RKO (cell line): ENCODE results near the gene ZC3H12A.

Experiments
- DNase-seq: peaks from one replicate; pipeline ENCODE4 v3.0.0-alpha.2; 2016; ENCODE audit warnings: low spot score

Gene ZC3H12A

DNA sequence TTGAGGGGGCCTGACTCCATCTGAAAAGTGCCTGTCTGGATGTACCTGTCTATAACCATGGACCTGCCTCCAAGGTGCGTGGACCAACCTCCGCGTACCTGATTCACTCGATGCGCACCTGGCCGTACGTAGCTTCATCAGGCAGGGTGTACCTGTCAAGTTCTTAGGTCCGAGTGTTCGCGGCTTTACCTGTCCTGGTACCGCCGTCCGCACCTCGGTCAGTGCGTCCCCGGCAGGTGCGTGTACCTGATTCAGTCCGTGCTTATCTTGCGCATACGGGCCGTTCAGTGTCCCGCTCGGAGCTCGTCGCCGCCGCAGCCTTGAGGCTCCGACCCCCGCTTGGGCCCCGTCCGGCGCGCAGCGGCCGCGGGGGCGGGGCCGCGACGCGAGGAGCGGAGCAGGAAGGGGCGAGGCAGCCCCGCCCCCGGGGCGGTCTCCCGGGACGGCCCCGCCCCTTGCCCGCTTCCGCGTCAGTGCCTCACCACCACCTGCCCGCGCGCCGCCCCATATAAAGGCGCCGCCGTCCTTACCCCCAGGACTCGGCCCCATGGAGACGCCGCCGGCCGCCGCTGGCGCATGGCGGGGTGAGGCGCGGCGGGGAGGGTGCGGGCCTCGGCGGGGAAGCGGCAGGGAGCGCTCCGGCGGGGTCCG is at the start of gene ZC3H12A:
Gene ZC3H12A, plus strand, starts transcription at position 535 of the 651 bp plus-strand sequence. CDS start 917 bp downstream, outside the sequence.
- DNase-seq: peak; percentile 90

- DNase-seq: no peak
These were observed 49.2 kb upstream of the ZC3H12A start for GRCh38 chr1:37425221-37425620.

GRCh38 chr1:37429029-37429428 is 45.4 kb upstream of the ZC3H12A start:
- no peak for DNase-seq

DNA sequence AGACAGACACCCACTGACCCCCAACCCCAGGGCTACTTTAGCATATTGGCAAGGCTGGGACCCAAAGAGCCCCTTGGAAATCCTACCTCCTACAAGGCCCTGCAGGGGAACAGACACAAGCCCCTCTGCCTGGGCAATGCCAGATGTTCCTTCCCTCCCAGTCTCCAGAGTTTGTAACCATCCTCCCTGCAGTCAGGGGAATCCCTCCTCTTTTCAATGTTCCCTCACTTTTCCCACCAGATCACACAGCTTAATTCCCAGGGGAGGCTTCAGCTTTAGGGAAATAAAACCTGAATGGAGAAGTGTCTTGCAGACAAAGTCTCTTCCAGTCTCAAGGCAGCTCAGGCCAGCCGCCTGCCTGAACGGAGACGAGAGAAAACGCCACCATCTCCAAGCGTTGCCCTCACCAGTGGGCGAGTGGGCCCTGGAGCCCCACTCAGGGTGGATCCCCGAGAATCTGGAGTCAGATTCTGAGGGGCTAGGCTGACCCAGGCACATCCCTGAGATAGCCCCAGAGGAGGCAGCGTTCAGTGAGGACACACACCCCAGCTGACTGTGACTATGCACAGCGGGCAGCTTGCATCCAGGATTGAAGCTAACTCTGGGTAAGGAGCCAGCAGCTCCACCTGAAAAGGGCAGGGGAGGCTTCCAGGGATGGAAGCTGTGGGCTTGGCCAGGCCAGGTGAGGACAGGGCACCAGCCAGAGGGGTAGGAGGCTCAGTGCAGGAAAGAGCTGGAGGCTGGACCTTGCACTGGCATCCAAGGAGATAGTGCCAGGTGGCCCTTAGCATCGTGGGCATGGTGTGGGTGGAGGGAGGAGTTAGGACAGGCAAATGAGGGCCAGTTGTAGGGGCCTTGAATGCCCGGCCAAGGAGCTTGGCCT is 44.0 kb upstream of the ZC3H12A start:
- DNase-seq: no peak

DNA sequence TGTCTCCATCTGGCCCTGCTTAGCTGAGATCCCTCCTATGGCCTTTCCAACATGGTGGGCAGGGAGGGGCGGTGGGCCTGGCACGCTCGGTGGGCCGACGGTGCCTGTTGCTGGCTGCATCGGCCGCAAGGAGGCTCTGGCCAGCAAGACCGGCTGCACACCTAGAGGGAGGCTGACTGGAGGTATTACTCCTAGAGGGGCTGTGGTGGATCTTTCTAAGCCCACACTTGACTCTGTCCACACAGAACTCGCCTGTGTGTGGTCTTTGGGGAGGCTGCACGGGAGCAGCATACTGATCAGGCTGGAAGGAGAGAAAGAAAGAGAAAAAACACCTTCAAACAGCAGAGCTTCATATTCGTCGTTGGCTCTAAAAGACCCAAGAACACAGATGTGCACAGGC is 41.7 kb upstream of the ZC3H12A start:
- no peak for DNase-seq

GRCh38 chr1:37433171-37433570 is 41.2 kb upstream of the ZC3H12A start:
- no peak for DNase-seq

DNA sequence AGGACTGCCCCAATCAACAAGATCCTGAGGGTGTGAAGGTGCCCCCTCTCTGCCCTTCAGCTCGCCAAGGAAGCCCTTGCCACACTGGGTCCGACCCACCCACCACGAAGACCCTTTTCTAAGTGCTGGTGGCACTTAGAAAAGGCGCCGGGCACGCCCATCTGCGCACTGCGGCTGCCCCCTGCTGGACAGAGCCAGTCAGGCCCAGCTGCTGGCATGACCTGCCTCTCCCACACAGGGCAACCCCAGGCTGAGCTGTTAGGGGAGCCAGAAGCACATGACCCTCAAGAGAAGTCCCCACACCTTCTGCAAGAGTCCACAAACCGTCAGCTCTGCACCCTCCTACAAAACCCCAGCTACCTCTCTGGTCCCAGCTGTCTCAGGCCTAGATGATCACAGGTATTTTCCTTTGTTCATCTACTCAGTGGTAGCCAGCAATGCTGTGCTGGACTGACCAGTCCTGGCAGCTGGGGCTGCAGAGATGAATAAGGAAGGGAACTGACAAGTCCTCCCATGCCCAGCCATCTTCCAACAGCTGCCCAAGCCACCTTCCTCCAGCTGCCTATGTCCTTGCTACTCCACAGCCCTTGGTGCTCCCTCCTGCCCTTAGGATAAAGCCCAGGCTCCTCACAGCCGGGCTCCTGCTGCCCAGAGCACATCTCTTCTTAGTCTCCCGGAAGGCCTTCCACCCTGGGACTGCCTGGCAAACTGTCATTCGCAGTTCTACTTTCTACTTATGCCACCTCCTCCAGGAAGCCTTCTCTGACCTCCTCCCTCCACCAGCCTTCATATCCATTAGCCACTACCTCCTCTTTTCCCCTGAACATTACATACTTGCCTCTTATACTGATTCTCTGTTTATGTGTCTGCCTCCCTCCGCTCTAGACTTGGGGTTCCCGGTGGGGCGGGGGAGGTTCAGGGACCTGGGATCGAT is 39.8 kb upstream of the ZC3H12A start:
- peak; percentile 51 for DNase-seq

DNA sequence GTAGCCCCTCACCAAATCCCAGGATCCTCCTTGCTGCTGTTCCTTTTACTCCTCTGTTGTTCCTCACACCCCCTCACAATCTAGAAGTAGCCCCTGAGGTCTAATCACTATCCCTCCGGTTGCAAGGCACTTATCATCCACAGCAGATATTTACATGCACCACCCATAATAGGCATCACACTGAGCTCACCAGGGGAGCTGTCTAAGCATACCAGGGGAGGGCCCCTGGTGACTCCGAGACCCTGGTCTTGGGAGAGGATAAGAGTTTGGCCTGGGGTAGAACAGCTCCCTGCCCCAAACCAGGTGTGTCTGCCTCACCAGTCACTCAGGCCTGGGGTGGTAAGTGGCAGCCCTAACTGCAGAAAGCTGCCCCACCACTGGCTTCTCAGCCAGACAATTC is 37.3 kb upstream of the ZC3H12A start:
- no peak for DNase-seq

- no peak for DNase-seq
These were observed 36.1 kb upstream of the ZC3H12A start for GRCh38 chr1:37438037-37438868.

DNA sequence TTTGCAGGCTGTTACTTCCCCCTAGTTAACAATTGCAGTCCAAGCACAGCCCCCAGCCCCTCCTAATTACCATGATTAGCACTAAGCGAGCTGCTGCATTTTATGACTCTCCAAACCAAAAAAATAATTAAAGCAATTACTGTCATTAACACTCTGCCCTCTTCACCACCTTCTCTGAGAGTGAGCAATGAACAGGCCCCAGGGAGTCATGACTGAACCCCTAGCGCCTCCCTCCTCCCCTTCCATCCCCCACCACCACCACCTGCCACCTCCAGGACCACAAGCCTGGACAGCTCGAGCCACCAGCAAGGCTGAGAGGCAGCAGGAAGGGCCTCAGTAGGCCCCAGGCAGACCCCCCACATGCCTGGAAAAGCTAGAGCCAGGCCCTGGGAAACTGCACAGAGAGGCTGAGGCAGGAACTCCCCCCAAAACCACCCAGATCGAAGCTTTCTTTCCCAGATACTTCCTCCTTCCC is 35.5 kb upstream of the ZC3H12A start:
- DNase-seq: no peak

GRCh38 chr1:37439349-37439995 is 34.9 kb upstream of the ZC3H12A start:
- no peak for DNase-seq

- no peak for DNase-seq
These were observed 32.9 kb upstream of the ZC3H12A start for GRCh38 chr1:37441490-37441889.

- no peak for DNase-seq
These were observed 32.2 kb upstream of the ZC3H12A start for GRCh38 chr1:37442139-37442538.

GRCh38 chr1:37442644-37443043 is 31.7 kb upstream of the ZC3H12A start:
- DNase-seq: no peak

GRCh38 chr1:37446874-37447273 is 27.5 kb upstream of the ZC3H12A start:
- no peak for DNase-seq

DNA sequence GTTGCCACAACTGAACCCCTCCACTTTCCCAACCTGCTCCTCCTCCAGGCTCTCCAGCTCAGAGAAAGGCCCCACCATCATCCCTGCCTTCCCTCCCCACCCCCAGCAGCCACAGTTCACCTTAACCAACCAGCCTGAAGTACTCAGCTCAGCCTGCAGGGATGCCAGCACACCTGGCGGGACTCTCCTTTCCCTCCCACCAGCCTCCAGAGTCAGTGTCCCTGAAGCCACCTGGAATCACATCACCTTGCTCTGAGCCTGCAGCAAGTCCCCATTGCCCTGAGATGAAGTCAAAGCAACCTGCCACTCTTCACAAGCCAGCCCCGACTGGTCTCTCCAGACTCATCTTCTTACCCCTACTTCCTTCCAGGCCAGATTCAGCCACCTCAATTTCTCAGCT is 26.2 kb upstream of the ZC3H12A start:
- no peak for DNase-seq

DNA sequence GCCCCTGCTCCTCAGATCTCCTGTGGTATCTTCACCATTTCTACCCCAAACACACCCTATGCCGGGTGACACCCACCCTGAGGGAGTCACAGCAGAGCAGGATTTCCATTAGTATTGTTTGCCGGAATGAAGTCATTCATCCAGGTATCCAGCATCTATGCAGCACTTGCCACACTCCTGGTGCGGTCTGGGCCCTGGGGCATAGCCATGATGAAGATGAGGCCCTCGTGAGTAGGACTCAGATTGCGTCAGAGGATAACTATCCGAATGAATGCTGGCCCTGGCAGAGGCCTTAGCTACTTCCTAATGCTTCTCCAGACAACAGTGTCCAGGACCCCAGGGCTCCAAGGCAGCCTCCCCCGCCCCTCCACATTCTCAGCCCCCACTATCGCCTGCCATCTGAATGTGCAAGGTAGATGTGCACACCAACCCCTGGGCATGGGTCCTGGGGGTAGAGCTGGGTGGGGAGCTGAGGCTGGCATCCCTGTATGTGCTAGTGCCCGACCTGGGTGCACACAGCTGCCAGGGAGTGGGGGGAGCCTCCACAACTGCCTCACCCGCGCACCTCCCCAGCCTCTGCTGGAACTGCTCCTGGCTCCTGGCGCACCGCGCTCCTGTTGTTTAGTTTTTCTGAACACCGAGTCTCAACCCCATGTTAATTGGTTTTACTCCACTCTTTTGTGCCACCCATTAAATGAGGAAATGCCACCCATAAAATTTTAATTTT is 25.5 kb upstream of the ZC3H12A start:
- DNase-seq: no peak

DNA sequence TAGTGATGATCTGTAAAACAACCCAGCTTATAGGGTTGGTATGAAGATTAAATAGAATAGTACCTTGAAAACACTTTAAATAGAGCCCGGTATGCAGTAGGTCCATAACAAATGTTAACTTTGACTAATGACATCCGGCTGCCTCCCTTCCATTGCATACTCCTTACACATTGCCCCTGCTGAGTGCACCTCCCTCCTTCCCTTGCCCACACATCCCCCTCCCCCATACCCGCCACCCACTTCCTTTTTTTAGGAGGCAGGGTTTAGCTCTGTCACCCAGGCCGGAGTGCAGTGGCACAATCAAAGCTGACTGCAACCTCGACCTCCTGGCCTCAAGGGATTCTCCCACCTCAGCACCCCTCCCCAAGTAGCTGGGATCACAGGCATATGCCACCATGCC is 24.4 kb upstream of the ZC3H12A start:
- no peak for DNase-seq

DNA sequence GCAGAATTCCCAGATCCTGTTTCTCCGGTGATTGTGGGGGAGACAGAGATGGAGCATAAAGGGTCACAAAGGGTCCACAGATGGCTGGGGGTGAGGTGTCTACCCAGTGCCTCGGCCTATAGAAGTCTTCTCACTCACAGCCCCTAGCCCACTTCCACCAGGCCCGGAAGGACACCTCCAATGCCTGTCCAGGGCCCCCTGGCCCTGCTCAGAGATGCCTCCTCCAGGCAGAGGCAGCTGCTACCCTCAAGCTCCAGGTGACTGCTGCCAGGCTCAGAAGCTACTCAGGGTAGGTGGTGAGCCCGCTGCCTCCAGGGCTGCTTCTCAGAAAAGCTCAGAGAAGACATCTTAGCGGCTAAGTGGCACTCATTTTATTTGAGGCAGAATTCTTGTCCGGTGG is 22.0 kb upstream of the ZC3H12A start:
- no peak for DNase-seq

- no peak for DNase-seq
These were observed 20.7 kb upstream of the ZC3H12A start for GRCh38 chr1:37453647-37454046.
